Vagina (tissue), 2 donors: ENCODE results near the gene APOBEC3G.

Source experiments
- POLR2A ChIP-seq, 2 donors: fragments of 450-650 bp; IDR thresholded peaks; one replicate each; pipeline ENCODE4 v1.6.1; 2017; ENCODE audit warnings: antibody characterized with exemption in 2 of 2, mild to moderate bottlenecking in 2 of 2, moderate library complexity in 2 of 2
- POLR2AphosphoS5 ChIP-seq, 2 donors: sonication (generic); formaldehyde crosslinking; IDR thresholded peaks; one replicate each; pipeline ENCODE4 v1.9.0; 2017; ENCODE audit warnings: antibody characterized with exemption in 2 of 2, mild to moderate bottlenecking in 2 of 2, low read depth in 1 of 2; ENCODE audit not compliant: insufficient read depth in 1 of 2
- TF ChIP-seq, protein P1 (sequence below), 3 experiments: fragments of 450-650 bp in 2 of 3; fragments of 200-600 bp in 1 of 3; sonication (generic) in 1 of 3; IDR thresholded peaks; one replicate each; pipeline ENCODE4 v1.5.1; 2017 to 2019; ENCODE audit warnings: antibody characterized with exemption in 3 of 3, mild to moderate bottlenecking in 2 of 3, moderate library complexity in 2 of 3

DNA sequence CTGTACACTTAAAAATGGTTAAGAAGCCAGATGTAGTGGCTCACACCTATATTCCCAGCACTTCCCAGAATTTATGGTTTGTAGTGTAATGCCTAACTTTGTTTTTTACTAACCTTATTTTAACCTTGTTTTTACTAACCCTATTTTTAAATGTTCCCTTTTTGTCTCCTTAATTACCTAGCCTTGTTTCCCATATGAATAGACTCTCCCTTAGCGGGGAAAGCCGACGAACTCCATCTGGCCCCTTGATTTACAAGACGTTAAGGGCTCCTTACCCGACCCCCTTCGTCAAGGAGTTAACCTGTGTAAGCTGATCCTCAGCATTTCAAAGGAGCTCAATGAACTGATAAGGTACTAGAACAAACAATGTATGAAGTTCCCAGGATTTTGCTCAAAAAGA, 37.0 kb downstream of the APOBEC3G start:
- TF ChIP-seq POLR2A (IDR thresholded peaks at IDR 0.05): no peak
- TF ChIP-seq, protein P1, sequence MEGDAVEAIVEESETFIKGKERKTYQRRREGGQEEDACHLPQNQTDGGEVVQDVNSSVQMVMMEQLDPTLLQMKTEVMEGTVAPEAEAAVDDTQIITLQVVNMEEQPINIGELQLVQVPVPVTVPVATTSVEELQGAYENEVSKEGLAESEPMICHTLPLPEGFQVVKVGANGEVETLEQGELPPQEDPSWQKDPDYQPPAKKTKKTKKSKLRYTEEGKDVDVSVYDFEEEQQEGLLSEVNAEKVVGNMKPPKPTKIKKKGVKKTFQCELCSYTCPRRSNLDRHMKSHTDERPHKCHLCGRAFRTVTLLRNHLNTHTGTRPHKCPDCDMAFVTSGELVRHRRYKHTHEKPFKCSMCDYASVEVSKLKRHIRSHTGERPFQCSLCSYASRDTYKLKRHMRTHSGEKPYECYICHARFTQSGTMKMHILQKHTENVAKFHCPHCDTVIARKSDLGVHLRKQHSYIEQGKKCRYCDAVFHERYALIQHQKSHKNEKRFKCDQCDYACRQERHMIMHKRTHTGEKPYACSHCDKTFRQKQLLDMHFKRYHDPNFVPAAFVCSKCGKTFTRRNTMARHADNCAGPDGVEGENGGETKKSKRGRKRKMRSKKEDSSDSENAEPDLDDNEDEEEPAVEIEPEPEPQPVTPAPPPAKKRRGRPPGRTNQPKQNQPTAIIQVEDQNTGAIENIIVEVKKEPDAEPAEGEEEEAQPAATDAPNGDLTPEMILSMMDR (IDR thresholded peaks at IDR 0.05): no peak
- TF ChIP-seq POLR2AphosphoS5 (IDR thresholded peaks at IDR 0.05; ENCODE audit: insufficient read depth in 1 of 2, low read depth in 1 of 2): no peak
